OCI-LY7 (cell line): Measurements from ENCODE around the gene HIVEP3. TPM values are rescaled to one million over a fixed set of nuclear protein-coding genes. Genes with fewer than 3 reads are reported as not detected.

ENCODE experiments used
- BruUV-seq: library from RNA; stranded (reverse); fragments of 400-500 nt; replicated peaks from 2 replicates; lab custom pipeline; 2021; lab: Mats Ljungman, UMichigan
- CTCF ChIA-PET: fragments of 300-600 bp; sonication (Branson Sonifier 250); formaldehyde crosslinking; loops from one replicate; lab custom pipeline; 2022; ENCODE audit warnings: antibody characterized with exemption; ENCODE audit not compliant: unreplicated experiment; lab: Charles Lee
- POLR2A ChIA-PET: fragments of 300-600 bp; sonication (Branson Sonifier 250); formaldehyde crosslinking; loops from one replicate; lab custom pipeline; 2022; ENCODE audit warnings: antibody characterized with exemption; lab: Charles Lee
- DNase-seq: peaks from one replicate; pipeline ENCODE4 v3.0.0-alpha.2; 2015; ENCODE audit warnings: low spot score
- H2AFZ ChIP-seq: fragments of 200-600 bp; sonication (generic), shearing (Covaris generic); 2 replicates; pipeline ENCODE4 v1.6.1; 2014; ENCODE audit warnings: mild to moderate bottlenecking, antibody characterized with exemption, low read length, moderate library complexity
- H3K27ac ChIP-seq: fragments of 200-600 bp; sonication (generic); 2 replicates; pipeline ENCODE4 v1.5.1; 2014; ENCODE audit warnings: mixed run types, low read depth, mild to moderate bottlenecking, moderate library complexity, low read length, inconsistent platforms; ENCODE audit not compliant: poor library complexity, severe bottlenecking
- H3K36me3 ChIP-seq: fragments of 200-600 bp; sonication (generic); 2 replicates; pipeline ENCODE4 v1.6.1; 2014; ENCODE audit warnings: mild to moderate bottlenecking, antibody characterized with exemption, low read length, moderate library complexity, mixed read lengths; ENCODE audit not compliant: insufficient read depth
- H3K4me1 ChIP-seq: fragments of 200-600 bp; sonication (generic); 2 replicates; pipeline ENCODE4 v1.5.1; 2014; ENCODE audit warnings: mild to moderate bottlenecking, low read length; ENCODE audit not compliant: insufficient read depth, poor library complexity, severe bottlenecking
- H3K4me2 ChIP-seq: fragments of 200-600 bp; sonication (generic); 2 replicates; pipeline ENCODE4 v1.6.1; 2014; ENCODE audit warnings: mild to moderate bottlenecking, low read length
- H3K4me3 ChIP-seq: fragments of 200-600 bp; sonication (generic); 2 replicates; pipeline ENCODE4 v1.5.1; 2014; ENCODE audit warnings: mild to moderate bottlenecking, low read depth, low read length; ENCODE audit not compliant: poor library complexity, severe bottlenecking
- H3K79me2 ChIP-seq: fragments of 200-600 bp; sonication (generic); 2 replicates; pipeline ENCODE4 v1.6.1; 2016; ENCODE audit warnings: low read depth, mild to moderate bottlenecking, low read length, moderate library complexity, mixed read lengths; ENCODE audit not compliant: insufficient read depth
- H3K9me2 ChIP-seq: fragments of 200-600 bp; sonication (generic); 2 replicates; pipeline ENCODE4 v1.6.1; 2016; ENCODE audit warnings: mild to moderate bottlenecking, low read length, mixed read lengths; ENCODE audit not compliant: insufficient read depth
- H3K9me3 ChIP-seq: fragments of 200-600 bp; sonication (generic); 2 replicates; pipeline ENCODE4 v1.6.1; 2014; ENCODE audit warnings: mild to moderate bottlenecking, mixed run types, low read length, mixed read lengths
- H4K20me1 ChIP-seq: fragments of 200-600 bp; sonication (generic); 2 replicates; pipeline ENCODE4 v1.6.1; 2014; ENCODE audit warnings: mild to moderate bottlenecking, antibody characterized with exemption, low read length, moderate library complexity, mixed read lengths; ENCODE audit not compliant: insufficient read depth
- CTCF ChIP-seq: fragments of 200-600 bp; sonication (generic); conservative IDR thresholded peaks from 2 replicates; pipeline ENCODE4 v1.5.1; 2014; ENCODE audit warnings: mild to moderate bottlenecking, antibody characterized with exemption, low read length, moderate library complexity, mixed read lengths
- EZH2phosphoT487 ChIP-seq: fragments of 200-600 bp; sonication (generic); IDR thresholded peaks from 2 replicates; pipeline ENCODE4 v1.6.1; 2018; ENCODE audit warnings: low read depth, borderline replicate concordance, mild to moderate bottlenecking, mixed run types, antibody characterized with exemption, low read length, moderate library complexity, mixed read lengths
- intact Hi-C: fragments of 100-400 bp; cut with micrococcal nuclease; formaldehyde crosslinking; loops from one replicate; pipeline ENCODE4 v1.10.0; 2022; ENCODE audit not compliant: unreplicated experiment
- total RNA-seq, 2 experiments: library from RNA; depleted of rRNA in 1 of 2; stranded (reverse); fragments of >200 nt in 1 of 2; shearing (Covaris generic) in 1 of 2; gene quantifications; 2 replicates each; pipeline ENCODE4 v1.2.3, GENCODE V29; 2014 to 2022

HIVEP3 gene
- total RNA-seq, 2 experiments from 2014 or later = 0.53 to 0.60 TPM

- Histone ChIP-seq H2AFZ (no peak overlapping the region), H3K4me3 (no peak overlapping the region), H3K9me2 (no peaks in the 10 kb centered on the region), H4K20me1 (no peaks in the 10 kb centered on the region), H3K4me1 (peaks cover 9% of the 10 kb centered on the region), H3K27ac (no peak overlapping the region), H3K79me2 (no peaks in the 10 kb centered on the region), H3K36me3 (no peaks in the 10 kb centered on the region), H3K9me3 (no peaks in the 10 kb centered on the region), H3K4me2 (no peak overlapping the region; the same call in 1 of the 2 replicates)
- BruUV-seq = no TSS peak
- no peak for DNase-seq
- CTCF ChIA-PET = no interaction called here
- intact Hi-C loops = no loop called here
- TF ChIP-seq CTCF (no peak), EZH2phosphoT487 (no peak)
- POLR2A ChIA-PET = interaction anchor here (1.2 kb wide), 1 partner anchor 11 kb away, joined by 4 read pairs; no protein-coding TSS in a partner anchor
Measured at GRCh38 chr1:41739061-41739955, 179.4 kb downstream of the HIVEP3 start.

GRCh38 chr1:41738475-41738874, 180.2 kb downstream of the HIVEP3 start:
- Histone ChIP-seq H3K79me2 (no peaks in the 10 kb centered on the region), H3K9me3 (no peaks in the 10 kb centered on the region), H3K27ac (no peak overlapping the region), H3K36me3 (no peaks in the 10 kb centered on the region), H3K9me2 (no peaks in the 10 kb centered on the region), H2AFZ (no peak overlapping the region), H4K20me1 (no peaks in the 10 kb centered on the region), H3K4me3 (no peak overlapping the region), H3K4me1 (peaks cover 9% of the 10 kb centered on the region), H3K4me2 (no peak overlapping the region; the same call in 1 of the 2 replicates)
- no peak for TF ChIP-seq EZH2phosphoT487
- CTCF ChIA-PET = no interaction called here
- no TSS peak for BruUV-seq
- intact Hi-C loops = no loop called here
- DNase-seq = no peak
- POLR2A ChIA-PET = no interaction called here

GRCh38 chr1:41738006-41738405, 180.7 kb downstream of the HIVEP3 start:
- DNase-seq = no peak
- H3K79me2 ChIP-seq = no peaks in the 10 kb centered on the region
- H3K4me1 ChIP-seq = peaks cover 9% of the 10 kb centered on the region
- no peaks in the 10 kb centered on the region for H3K9me2 ChIP-seq
- H3K27ac ChIP-seq = no peak overlapping the region
- ChIA-PET POLR2A (no interaction called here), CTCF (no interaction called here)
- intact Hi-C loops = no loop called here
- no peaks in the 10 kb centered on the region for H3K36me3 ChIP-seq
- H4K20me1 ChIP-seq = no peaks in the 10 kb centered on the region
- no TSS peak for BruUV-seq
- H3K4me2 ChIP-seq = no peak overlapping the region
- H3K4me3 ChIP-seq = no peak overlapping the region
- no peak overlapping the region for H2AFZ ChIP-seq
- H3K9me3 ChIP-seq = no peaks in the 10 kb centered on the region
- TF ChIP-seq CTCF = no peak
- no peak for TF ChIP-seq EZH2phosphoT487
